A549 treated with AZD9567 at 1 μM for 4 hours (cell line): ENCODE results near the gene CRYGA. TPM values are rescaled to one million over a fixed set of nuclear protein-coding genes. Genes with fewer than 3 reads are reported as not detected.

Experiments
- total RNA-seq: library from RNA; stranded (reverse); fragments of 200-300 nt; extraction: Qiagen RNA extraction; gene quantifications from 5 replicates; pipeline ENCODE4 v1.2.3, GENCODE V29; 2022; ENCODE audit not compliant: insufficient read depth

Gene CRYGA
- not detected in 5 replicates for total RNA-seq

GRCh38 chr2:208163489-208163888 is at the start of gene CRYGA:
Gene CRYGA, minus strand, starts transcription at chr2:208163589. Its CDS starts 33 bp downstream, at chr2:208163556.

GRCh38 chr2:208189810-208190503 is 26.6 kb upstream of the CRYGA start, which contains the start of gene C2orf80:
Gene C2orf80, minus strand, starts transcription at chr2:208190030. Its CDS starts 3,044 bp downstream, at chr2:208186986.

DNA sequence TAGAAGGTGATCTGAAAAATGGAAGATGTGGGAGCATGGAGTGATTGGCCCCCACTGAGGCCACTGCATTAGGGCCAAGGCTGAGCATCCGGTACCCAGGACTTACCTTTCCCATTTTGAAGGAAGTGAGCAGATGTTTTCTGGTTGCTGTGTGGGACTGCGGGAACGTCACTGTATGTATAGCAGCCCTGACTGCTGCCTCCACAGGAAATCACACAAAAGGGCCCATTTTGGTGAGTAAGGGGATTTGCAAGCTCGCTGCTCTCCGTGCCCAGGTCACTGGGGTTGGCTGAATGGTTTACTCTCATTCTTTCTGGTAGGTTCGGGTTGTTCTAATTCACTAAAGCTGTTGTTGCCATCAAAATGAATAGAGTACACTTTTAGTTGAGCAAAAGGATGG is 17.4 kb downstream of the CRYGA start, which contains the start of gene CRYGB:
CRYGB (minus strand) TSS at position 153 of the 400 bp plus-strand sequence; CDS start at position 115, 38 bp downstream.

DNA sequence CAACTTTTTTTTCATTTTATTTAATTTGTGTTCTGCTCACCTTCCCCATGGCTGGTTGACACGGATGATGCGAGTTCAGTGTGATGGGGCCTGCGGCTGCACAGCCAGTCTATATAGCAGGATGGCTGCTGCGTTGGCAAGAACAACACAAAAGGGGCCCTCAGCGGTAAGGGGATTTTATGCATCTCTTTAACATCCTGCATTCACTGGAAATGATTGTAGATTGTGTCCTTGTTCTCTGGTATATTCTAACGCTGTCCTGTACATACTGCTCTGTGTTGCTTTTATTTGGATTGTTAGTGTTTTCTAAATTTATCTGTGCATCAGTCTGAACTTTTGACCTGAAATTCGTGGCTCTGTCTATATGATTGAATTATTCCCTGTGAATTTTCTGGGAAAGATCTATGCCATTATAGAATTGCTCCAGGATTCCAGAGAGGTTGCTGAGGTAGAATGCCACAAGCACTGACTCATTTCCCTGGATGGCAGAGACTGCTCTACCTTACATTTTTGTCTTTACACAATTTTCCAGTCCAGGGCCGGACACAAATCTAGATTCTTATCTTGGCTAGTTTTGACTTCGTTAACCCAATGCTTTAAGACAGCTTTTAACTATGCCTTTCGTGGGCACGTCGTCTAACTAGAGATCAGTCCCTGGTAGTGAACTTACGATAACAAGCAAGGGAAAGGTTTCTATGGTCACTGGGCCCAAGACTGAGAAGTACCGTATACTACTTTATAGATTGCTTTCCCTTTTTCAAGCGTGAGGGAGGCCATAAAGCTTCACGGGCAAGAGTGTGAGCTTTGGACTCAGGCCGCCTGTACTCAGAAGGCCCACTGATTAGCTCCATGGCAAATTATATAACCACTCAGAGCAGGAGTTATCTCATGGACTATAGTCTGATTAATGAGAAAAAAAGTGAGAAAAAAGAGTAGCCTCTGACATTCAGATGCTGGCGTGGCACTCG is 33.4 kb downstream of the CRYGA start, which contains the start of gene CRYGC:
CRYGC (minus strand) TSS at position 85 of the 968 bp plus-strand sequence; CDS start at position 49, 36 bp downstream.

DNA sequence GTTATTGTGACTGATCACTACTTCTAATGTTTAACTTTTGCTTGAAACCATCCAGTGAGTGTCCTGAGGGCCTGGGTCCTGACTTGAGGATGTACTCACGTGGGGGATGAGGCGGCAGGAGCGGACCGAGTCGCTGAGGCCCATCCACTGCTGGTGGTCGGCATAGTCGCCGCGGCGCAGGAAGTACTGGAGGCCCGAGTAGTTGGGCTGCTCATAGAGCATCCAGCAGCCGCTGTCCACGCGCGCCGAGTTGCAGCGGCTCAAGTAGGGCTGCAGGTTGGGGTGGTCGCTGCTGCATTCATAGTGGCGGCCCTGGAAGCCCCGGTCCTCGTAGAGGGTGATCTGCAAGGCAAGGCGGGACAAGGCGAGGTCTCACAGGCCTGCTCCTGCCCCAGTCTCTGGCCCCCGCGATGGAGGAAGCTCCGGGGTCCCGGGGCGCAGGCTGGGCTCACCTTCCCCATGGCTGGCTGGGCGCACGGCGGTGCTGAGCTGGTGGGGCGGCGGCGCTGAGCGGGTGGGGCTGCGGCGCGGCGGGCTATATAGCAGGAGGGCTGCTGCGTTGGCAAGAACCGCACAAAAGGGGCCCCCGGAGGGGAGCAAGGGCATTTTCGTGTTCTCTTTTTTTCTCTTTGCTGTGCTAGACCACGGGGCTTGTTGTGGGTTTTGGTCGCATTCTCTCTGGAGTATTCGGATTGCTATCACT is 39.2 kb downstream of the CRYGA start, which contains the start of gene CRYGD:
CRYGD (minus strand) TSS at position 512 of the 703 bp plus-strand sequence; CDS start at position 461, 51 bp downstream.

Other genes with a start within 250 kb of the CRYGA start
- gene PLEKHM3, start 138.1 kb downstream of the CRYGA start, total RNA-seq: 2.0 to 5.2 TPM (median 2.6 TPM) in 5 replicates
- gene CRYGD, start 39.1 kb downstream of the CRYGA start, total RNA-seq: not detected in 5 replicates
- gene CRYGC, start 33.8 kb downstream of the CRYGA start, total RNA-seq: 0.22 TPM in 1 of 5 replicates, not detected in the others
- not detected in 5 replicates for gene CRYGB, start 17.4 kb downstream of the CRYGA start, total RNA-seq
- not detected in 5 replicates for gene C2orf80, start 26.4 kb upstream of the CRYGA start, total RNA-seq
- gene IDH1, start 91.5 kb upstream of the CRYGA start, total RNA-seq: 77.4 to 91.3 TPM (median 84.4 TPM) in 5 replicates
- gene PIKFYVE, start 102.7 kb upstream of the CRYGA start, total RNA-seq: 4.5 to 7.0 TPM (median 6.9 TPM) in 5 replicates
- not detected in 5 replicates for gene PTH2R, start 243.2 kb upstream of the CRYGA start, total RNA-seq